ENCODE measurements around the gene PLXNA3.

GRCh38 chrX:154464806-154465365 is 6.8 kb downstream of the PLXNA3 start:
- no peak for TF ChIP-seq EZH2 (IDR thresholded peaks at IDR 0.05)
- no peak for TF ChIP-seq POLR2AphosphoS5 (IDR thresholded peaks at IDR 0.05; ENCODE audit: borderline replicate concordance, low read depth, low read length)
- no peak for TF ChIP-seq FOXP2 (optimal IDR thresholded peaks at IDR 0.05; ENCODE audit: control extremely low read depth, extremely low read length, insufficient read depth)

All from SK-N-MC (cell line).